Left hindlimb (tissue), 1 donor: ENCODE measurements around the gene ABCA12.

Source experiments
- DNase-seq: peaks from one replicate; pipeline ENCODE4 v3.0.0-alpha.2; 2018

ABCA12 gene

DNA sequence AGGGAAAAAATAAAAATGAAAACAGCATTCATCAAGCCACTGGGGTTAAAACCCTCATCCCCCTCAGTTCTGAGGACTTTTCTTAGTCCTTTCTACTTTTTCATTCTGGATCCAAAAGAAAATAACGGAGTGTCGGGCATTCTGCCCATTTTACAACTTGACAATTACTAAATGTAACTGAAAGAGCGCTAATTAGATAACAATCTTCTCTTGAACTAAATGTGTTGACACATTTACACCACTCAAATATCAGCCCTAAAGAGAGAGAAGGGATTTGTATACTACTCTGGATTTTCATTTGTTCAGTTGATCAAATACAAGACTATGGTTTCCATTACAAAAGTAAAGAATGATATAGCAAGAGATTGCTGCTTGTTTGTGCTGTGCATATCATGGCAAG lies 27.5 kb downstream of the ABCA12 start:
- no peak for DNase-seq

GRCh38 chr2:215107216-215108056 lies 31.0 kb downstream of the ABCA12 start:
- no peak for DNase-seq

DNA sequence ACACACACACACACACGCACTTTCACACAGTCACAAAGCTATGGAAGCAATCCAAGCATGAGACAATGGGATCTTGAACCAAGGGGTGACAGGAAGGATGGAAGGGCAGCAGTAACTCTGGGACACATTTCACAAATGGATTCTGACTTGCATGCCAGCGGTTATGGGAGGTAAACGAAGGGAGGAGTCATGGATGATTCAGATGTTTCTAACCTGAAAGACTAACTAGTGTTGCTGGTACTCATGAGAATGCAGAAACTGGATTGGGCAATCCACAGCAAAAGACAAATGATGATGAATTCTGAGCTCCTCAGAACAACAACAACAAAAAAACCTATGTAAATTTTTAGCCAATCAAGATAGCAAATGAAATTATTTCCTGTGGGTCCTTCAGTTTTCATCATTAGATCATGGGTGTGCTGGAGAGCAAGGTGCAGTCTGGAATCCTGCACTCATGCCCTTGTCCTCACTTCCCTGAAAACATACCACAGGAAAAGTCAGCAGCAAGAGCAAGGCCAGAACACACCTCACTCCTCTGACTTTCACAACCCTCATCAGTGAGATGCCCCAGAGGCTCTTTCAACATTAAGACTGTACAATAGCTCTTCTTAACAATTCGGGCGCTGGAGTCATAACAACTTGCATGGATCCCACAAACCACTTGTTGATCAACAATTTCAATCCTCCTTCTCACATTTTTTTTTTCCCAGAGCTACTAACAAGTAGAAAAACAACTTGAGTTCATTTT lies 32.6 kb downstream of the ABCA12 start:
- DNase-seq: no peak

GRCh38 chr2:215104226-215104625 lies 34.2 kb downstream of the ABCA12 start:
- DNase-seq: no peak

GRCh38 chr2:215098875-215099274 lies 39.6 kb downstream of the ABCA12 start:
- no peak for DNase-seq

- DNase-seq: no peak
Measured at GRCh38 chr2:215084080-215084479, 54.3 kb downstream of the ABCA12 start.

DNA sequence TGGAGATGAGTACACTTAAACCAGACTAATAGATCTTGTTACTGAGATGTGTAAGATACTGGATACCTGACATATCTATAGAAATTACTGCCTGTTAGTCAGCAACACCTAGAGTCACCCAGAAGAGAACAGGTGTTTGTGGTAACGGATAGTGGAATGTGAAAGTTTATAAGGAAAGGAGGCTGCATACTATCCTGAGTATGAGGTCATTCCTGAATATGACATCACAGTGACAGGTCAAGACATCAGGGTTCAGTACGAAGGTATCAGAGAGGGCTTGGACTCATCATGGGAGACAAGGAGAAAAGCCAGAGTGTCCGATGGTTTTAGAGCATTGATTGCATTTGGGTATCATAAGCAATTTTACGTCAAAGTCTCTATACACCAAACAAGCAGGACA lies 55.3 kb downstream of the ABCA12 start:
- DNase-seq: no peak

GRCh38 chr2:215082446-215082845 lies 56.0 kb downstream of the ABCA12 start:
- DNase-seq: no peak

GRCh38 chr2:215080545-215080944 lies 57.9 kb downstream of the ABCA12 start:
- DNase-seq: no peak

DNA sequence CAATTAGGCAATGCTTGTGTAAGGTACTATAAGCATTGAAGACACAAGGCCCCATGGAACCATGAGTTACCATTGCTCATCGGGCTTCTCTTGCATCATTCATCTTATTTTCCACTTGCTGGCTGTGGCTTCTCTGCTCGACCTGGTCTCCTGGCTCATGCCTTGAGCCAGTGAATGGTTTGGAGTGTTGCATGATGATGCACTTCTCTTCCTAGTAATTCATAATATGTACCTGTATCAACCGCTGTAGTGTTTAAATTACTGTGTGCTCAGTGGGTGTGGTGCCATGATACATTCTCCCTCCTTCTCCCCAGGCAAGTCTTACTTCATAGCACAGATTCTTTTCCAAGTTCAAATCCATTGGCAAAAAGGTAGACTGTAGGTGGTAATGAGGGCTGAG lies 66.8 kb downstream of the ABCA12 start:
- DNase-seq: no peak

- no peak for DNase-seq
Measured at GRCh38 chr2:215068399-215068798, 70.0 kb downstream of the ABCA12 start.

GRCh38 chr2:215066124-215066523 lies 72.3 kb downstream of the ABCA12 start:
- DNase-seq: no peak

GRCh38 chr2:215063526-215063925 lies 74.9 kb downstream of the ABCA12 start:
- no peak for DNase-seq

DNA sequence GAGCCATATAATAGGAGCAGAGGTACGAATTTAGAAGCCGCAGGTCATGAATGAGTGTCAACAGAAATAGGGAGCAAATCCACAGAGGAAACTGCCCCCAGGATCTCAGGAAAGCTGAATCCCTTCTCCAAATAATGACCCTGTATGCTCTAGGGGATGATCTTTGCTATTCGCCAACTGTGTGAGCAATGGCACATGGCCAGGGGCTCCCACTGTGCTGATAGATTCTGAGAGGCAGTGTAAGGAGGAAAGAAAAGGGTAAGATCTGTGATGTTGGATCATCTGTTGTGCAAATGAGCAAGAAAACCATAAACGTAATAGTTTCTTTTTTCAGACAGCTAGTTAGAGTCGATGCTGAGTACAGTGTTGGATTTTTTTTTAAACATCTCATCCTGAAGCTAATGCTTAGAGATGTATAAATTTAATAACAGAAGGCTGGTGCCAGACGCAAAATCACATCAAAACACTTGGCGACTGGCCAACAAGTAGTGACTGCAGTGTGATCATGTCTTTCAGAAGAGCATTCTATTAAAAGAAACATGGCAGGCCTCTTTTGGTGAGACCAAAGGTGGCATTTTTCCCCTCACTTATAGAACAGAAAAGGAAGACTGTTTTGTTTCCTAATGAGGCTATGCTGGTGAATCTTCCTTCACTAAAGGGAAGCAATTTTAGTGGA lies 77.4 kb downstream of the ABCA12 start:
- DNase-seq: no peak

DNA sequence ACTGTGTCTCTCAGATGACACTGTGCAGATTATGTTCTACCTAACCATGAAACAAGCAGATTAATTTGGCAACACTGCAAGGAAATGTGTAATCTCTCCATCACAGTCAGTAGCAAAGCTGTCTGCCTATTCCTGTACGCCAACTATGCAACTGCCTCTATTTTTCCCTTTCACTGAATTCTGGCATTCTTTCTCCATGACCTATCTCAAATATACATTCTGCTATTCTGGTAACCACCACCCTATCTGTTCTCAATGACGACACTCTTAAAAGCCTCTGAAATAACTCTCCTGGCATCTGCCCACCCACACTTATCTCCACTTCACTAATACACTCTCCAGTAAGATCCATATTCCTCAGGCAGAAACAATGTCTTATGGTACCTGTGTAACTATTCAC lies 78.7 kb downstream of the ABCA12 start:
- no peak for DNase-seq

DNA sequence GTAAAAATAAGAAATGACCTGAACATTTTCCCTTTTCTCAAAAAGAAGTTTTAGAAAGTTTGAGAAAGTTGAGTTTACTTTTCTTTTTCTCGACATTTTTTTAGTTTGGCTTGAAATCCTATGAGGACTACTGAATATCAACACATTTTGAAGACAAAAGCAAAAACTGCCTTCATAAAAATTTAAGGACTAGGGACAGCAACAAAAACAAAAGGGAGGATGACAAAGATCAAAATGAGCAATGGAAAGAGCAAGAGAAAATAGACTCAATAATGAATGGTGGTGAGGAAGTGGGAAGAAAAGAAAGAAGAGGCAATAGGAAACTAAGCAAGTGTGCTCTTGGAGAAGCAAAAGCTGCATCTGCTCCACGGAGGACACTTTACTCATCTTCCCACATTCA lies 82.5 kb downstream of the ABCA12 start:
- no peak for DNase-seq

- no peak for DNase-seq
Measured at GRCh38 chr2:215052810-215053209, 85.6 kb downstream of the ABCA12 start.

GRCh38 chr2:215052404-215052803 lies 86.0 kb downstream of the ABCA12 start:
- no peak for DNase-seq

DNA sequence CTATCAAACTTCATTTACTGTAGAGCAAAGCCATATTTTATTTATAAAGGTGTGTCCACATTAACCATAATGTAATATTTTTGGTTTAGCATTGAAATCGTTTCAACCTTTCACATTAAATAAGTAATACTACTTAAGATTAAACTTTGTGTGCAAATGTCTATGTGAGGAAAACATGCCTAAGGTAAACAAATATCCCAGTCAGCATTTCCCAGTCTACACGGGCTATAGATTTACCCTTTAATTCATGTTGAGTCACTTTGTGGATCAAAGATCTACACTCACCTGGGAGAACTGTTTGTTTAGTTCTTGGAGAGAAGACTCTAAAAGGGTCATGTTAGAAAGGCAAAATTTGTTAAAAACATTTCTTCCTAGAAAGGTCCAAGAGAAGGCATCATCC lies 89.1 kb downstream of the ABCA12 start:
- no peak for DNase-seq

GRCh38 chr2:215038421-215038820 lies 100.0 kb downstream of the ABCA12 start:
- no peak for DNase-seq

GRCh38 chr2:215036314-215036713 lies 102.1 kb downstream of the ABCA12 start:
- no peak for DNase-seq

DNA sequence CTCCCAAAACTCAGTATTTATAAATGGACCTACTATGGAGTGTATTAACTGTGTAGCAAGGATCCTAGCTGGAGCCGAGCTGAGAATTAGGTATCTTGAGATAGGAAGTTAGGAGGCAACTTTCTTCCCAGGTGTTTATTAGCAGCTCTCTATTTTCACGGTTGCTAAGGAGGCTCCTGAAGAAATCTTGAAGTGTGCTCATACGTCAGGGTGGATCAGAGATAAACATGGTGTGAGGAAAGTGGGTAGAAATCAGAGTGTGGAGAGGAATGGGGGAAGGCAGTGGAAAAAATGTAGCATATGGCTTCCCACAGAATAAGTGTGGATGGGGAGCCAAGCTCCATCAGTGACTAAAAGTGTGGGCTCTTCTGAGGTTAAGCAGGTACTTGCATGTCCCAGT lies 104.3 kb downstream of the ABCA12 start:
- no peak for DNase-seq

DNA sequence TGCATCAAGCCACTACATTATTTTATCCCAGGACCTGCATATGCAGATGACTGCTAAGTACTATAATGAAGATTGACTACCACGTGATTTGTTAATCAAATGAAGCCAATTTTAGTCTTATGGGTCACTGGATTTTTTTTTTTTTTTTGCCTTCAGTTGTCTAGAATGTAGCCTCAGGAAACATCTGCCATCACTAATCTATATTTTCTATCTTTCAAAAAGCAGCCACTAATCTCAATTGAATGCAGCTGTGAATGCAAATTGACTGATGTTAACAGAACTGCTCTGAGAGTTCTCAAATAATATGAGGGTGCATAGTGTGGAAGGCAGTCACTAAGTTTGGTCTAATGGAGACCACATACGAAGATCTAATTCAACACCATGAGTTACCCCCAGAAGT lies 106.3 kb downstream of the ABCA12 start:
- no peak for DNase-seq

DNA sequence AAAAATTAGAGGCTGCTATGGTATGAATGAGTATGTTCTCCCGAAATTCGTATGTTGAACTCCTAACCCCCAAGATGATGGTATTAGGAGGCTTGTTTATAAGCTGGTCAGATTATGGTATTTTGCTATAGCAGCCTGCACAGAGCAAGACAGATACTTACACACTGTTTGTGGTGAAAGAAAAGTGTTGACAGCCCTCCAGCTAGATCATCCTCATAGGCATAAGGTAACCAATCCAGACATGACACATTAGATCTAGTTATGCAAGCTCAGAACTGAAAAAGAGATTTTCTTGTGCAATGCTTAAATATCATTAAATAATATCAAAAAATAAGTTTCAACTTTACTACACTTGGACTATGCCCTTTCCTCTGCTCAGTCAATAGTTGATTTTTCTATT lies 107.1 kb downstream of the ABCA12 start:
- DNase-seq: no peak
